ENCODE measurements around the gene DLGAP1. TPM values are rescaled to one million over a fixed set of nuclear protein-coding genes. Genes with fewer than 3 reads are reported as not detected.

The DLGAP1 gene
- total and polyA plus RNA-seq, 2 donors = 2.1 to 7.5 TPM

- no peak for DNase-seq (ENCODE audit: extremely low spot score)
- WGBS = 87% methylated on average over 3 of the region's 3 CpGs
Observed at GRCh38 chr18:3814816-3815215, 640.3 kb downstream of the DLGAP1 start.

DNA sequence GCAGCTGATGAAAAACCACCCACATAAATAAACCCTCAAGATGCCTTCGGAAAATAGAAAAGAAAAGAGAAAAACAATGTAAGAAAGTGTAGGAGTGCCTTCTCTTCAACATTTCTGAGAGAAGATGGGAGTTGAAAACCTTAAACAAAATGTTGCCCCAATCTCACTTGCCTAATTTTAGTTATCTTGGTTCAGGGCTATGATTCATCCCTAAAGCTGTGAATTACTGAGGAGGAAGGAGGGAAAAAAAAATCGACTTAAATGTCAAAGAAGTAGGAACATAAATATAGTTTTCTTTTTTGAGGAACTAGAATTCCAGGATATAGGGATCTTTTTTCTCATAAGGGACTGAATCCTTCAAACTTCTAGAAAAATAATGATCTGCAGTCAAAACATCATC is 644.8 kb downstream of the DLGAP1 start:
- H3K4me1 ChIP-seq (ENCODE audit: insufficient read depth) = no peaks in the 10 kb centered on the region
- WGBS = 83% methylated on average over 2 of the region's 2 CpGs
- no peak overlapping the region for H3K4me3 ChIP-seq (ENCODE audit: low read depth, low read length)
- DNase-seq (ENCODE audit: extremely low spot score) = no peak
- H3K36me3 ChIP-seq (ENCODE audit: insufficient read depth) = no peaks in the 10 kb centered on the region
- H3K27ac ChIP-seq (ENCODE audit: low read depth) = no peak overlapping the region

More at GRCh38 chr18:3814816-3815215, 640.3 kb downstream of the DLGAP1 start:
- Histone ChIP-seq H3K27ac (ENCODE audit: low read depth) (no peak overlapping the region), H3K4me3 (ENCODE audit: low read depth, low read length) (no peak overlapping the region), H3K4me1 (ENCODE audit: insufficient read depth) (no peaks in the 10 kb centered on the region), H3K36me3 (ENCODE audit: insufficient read depth) (no peaks in the 10 kb centered on the region)

- Histone ChIP-seq H3K36me3 (ENCODE audit: insufficient read depth) (no peaks in the 10 kb centered on the region), H3K4me1 (ENCODE audit: insufficient read depth) (no peaks in the 10 kb centered on the region), H3K27ac (ENCODE audit: low read depth) (no peak overlapping the region), H3K4me3 (ENCODE audit: low read depth, low read length) (no peak overlapping the region)
- 77% methylated on average over 6 of the region's 6 CpGs for WGBS
- DNase-seq (ENCODE audit: extremely low spot score) = no peak
Observed at GRCh38 chr18:3808985-3809780, 645.9 kb downstream of the DLGAP1 start.

- Histone ChIP-seq H3K27ac (ENCODE audit: low read depth) (no peak overlapping the region), H3K4me1 (ENCODE audit: insufficient read depth) (no peaks in the 10 kb centered on the region), H3K36me3 (ENCODE audit: insufficient read depth) (no peaks in the 10 kb centered on the region), H3K4me3 (ENCODE audit: low read depth, low read length) (no peak overlapping the region)
- 83% methylated on average over 4 of the region's 4 CpGs for WGBS
- DNase-seq (ENCODE audit: extremely low spot score) = no peak
Observed at GRCh38 chr18:3806656-3807055, 648.5 kb downstream of the DLGAP1 start.

- no peaks in the 10 kb centered on the region for H3K4me1 ChIP-seq (ENCODE audit: insufficient read depth)
- DNase-seq (ENCODE audit: extremely low spot score) = no peak
- 93% methylated on average over 4 of the region's 4 CpGs for whole genome bisulfite sequencing
- H3K36me3 ChIP-seq (ENCODE audit: insufficient read depth) = no peaks in the 10 kb centered on the region
- no peak overlapping the region for H3K27ac ChIP-seq (ENCODE audit: low read depth)
- no peak overlapping the region for H3K4me3 ChIP-seq (ENCODE audit: low read depth, low read length)
Observed at GRCh38 chr18:3804336-3804735, 650.8 kb downstream of the DLGAP1 start.

DNA sequence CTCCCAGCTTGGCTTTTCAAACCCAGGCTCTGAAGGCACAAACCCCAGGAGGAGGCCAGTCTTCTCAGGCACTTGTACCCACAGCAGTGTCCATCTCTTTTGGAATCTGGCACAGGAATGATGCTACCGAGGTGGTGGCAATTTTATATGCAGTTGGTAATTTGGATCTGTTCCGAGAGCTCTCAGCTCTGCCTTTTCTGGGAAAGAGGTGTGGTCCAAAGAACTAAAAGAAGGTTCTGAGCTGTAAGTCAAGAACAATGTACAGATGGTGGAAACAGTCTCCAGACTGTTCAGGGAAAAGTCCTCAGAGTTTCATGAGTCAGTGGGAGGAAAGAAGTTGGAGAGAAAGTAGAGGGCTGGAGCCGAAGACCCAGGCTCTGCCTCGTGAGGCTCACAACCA is 651.8 kb downstream of the DLGAP1 start:
- no peaks in the 10 kb centered on the region for H3K36me3 ChIP-seq (ENCODE audit: insufficient read depth)
- DNase-seq (ENCODE audit: extremely low spot score) = no peak
- no peaks in the 10 kb centered on the region for H3K4me1 ChIP-seq (ENCODE audit: insufficient read depth)
- WGBS = 80% methylated on average over 4 of the region's 4 CpGs
- no peak overlapping the region for H3K4me3 ChIP-seq (ENCODE audit: low read depth, low read length)
- H3K27ac ChIP-seq (ENCODE audit: low read depth) = no peak overlapping the region

GRCh38 chr18:3799515-3799914 is 655.6 kb downstream of the DLGAP1 start:
- no peak overlapping the region for H3K4me3 ChIP-seq (ENCODE audit: low read depth, low read length)
- H3K36me3 ChIP-seq (ENCODE audit: insufficient read depth) = no peaks in the 10 kb centered on the region
- H3K27ac ChIP-seq (ENCODE audit: low read depth) = no peak overlapping the region
- no peaks in the 10 kb centered on the region for H3K4me1 ChIP-seq (ENCODE audit: insufficient read depth)
- 36% methylated on average over 4 of the region's 4 CpGs for WGBS
- DNase-seq (ENCODE audit: extremely low spot score) = no peak

DNA sequence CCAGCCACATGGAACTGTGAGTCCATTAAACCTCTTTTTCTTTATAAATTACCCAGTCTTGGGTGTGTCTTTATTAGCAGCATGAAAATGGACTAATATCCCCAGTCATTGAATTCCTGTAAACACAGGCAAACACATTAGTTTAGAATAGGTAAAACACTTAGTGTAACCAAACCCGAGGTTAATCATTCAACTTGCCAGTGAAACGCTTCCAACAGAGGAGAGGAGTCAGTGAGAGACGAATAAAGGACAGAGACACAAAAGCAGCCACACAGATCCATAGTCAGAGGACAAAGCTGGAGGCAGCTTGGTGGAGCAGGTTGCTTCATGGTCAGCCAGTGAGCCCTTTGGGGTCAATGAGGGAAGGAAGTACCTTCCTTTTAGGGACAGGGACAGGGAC is 657.1 kb downstream of the DLGAP1 start:
- Histone ChIP-seq H3K36me3 (ENCODE audit: insufficient read depth) (no peaks in the 10 kb centered on the region), H3K4me3 (ENCODE audit: low read depth, low read length) (no peak overlapping the region), H3K27ac (ENCODE audit: low read depth) (no peak overlapping the region), H3K4me1 (ENCODE audit: insufficient read depth) (no peaks in the 10 kb centered on the region)
- no peak for DNase-seq (ENCODE audit: extremely low spot score)
- 84% methylated on average over 3 of the region's 3 CpGs for WGBS

GRCh38 chr18:3796434-3796833 is 658.7 kb downstream of the DLGAP1 start:
- H3K27ac ChIP-seq (ENCODE audit: low read depth) = no peak overlapping the region
- 93% methylated on average over 6 of the region's 6 CpGs for WGBS
- no peaks in the 10 kb centered on the region for H3K36me3 ChIP-seq (ENCODE audit: insufficient read depth)
- no peak for DNase-seq (ENCODE audit: extremely low spot score)
- H3K4me1 ChIP-seq (ENCODE audit: insufficient read depth) = no peaks in the 10 kb centered on the region
- H3K4me3 ChIP-seq (ENCODE audit: low read depth, low read length) = no peak overlapping the region

GRCh38 chr18:3794537-3795348 is 660.4 kb downstream of the DLGAP1 start:
- no peak overlapping the region for H3K27ac ChIP-seq (ENCODE audit: low read depth)
- DNase-seq (ENCODE audit: extremely low spot score) = no peak
- no peak overlapping the region for H3K4me3 ChIP-seq (ENCODE audit: low read depth, low read length)
- WGBS = 49% methylated on average over 9 of the region's 9 CpGs
- no peaks in the 10 kb centered on the region for H3K4me1 ChIP-seq (ENCODE audit: insufficient read depth)
- H3K36me3 ChIP-seq (ENCODE audit: insufficient read depth) = no peaks in the 10 kb centered on the region

DNA sequence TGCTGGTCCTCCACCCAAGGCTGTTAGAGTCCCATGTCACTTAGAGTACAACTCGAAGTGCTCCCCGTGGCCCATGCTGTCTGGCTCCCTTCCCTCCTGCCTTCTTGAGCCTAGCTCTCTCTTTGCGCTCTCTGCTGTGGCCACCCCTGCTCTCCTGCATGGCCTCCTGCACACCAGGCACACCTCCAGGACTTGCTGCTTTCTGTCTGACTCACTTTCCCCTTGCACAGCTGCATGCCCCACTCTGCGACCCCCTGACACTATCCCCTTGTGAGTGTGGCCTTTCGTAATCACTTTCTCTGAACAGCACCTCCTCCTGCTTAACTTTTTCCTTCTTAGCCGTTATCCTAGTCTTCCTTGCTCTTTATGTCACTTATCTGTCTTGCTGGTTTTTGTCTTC is 661.6 kb downstream of the DLGAP1 start:
- Histone ChIP-seq H3K27ac (ENCODE audit: low read depth) (no peak overlapping the region), H3K4me3 (ENCODE audit: low read depth, low read length) (no peak overlapping the region), H3K4me1 (ENCODE audit: insufficient read depth) (no peaks in the 10 kb centered on the region), H3K36me3 (ENCODE audit: insufficient read depth) (no peaks in the 10 kb centered on the region)
- 87% methylated on average over 6 of the region's 6 CpGs for WGBS
- DNase-seq (ENCODE audit: extremely low spot score) = no peak

DNA sequence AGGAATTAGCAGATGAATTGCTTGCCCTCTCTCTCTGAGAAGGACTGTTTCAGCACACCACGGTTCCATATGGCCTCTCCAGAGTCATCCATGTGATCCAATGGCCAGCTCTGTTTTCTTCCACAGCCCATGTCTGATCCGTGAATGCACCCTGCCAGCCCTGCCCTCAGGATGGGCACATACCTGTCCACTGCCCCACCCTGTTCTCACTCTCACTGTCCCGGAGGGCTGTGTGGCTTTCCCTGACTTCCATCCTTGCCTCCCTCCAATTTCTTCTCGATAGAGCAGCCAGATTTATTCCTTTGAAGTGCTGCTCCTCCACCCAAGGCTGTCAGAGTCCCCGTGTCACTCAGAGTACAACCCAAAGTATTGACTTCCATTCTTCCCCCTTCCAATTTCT is 662.0 kb downstream of the DLGAP1 start:
- H3K27ac ChIP-seq (ENCODE audit: low read depth) = no peak overlapping the region
- H3K4me3 ChIP-seq (ENCODE audit: low read depth, low read length) = no peak overlapping the region
- DNase-seq (ENCODE audit: extremely low spot score) = no peak
- no peaks in the 10 kb centered on the region for H3K4me1 ChIP-seq (ENCODE audit: insufficient read depth)
- no peaks in the 10 kb centered on the region for H3K36me3 ChIP-seq (ENCODE audit: insufficient read depth)
- 85% methylated on average over 5 of the region's 5 CpGs for WGBS

- H3K4me3 ChIP-seq (ENCODE audit: low read depth, low read length) = no peak overlapping the region
- no peaks in the 10 kb centered on the region for H3K36me3 ChIP-seq (ENCODE audit: insufficient read depth)
- no peak overlapping the region for H3K27ac ChIP-seq (ENCODE audit: low read depth)
- no peaks in the 10 kb centered on the region for H3K4me1 ChIP-seq (ENCODE audit: insufficient read depth)
- WGBS = 89% methylated on average over 9 of the region's 9 CpGs
- no peak for DNase-seq (ENCODE audit: extremely low spot score)
Observed at GRCh38 chr18:3792711-3793110, 662.4 kb downstream of the DLGAP1 start.

DNA sequence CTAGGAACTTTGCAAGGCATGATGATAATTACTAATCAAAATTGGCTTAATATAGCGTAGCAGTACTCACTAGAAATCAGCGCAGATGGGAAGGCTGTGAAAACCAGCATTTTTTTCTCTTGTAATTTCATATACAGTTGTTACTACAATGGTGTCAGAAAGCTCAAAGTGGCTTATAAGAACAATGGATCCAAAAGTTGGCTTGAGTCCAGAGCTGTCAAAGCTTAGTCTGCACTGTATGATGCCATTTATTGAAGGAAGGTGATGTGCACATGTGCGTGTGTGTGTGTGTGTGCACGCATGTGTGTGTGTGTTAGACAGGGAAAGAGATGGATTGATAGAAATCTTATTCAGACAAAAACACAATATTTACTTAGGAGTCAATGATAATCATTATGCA is 663.9 kb downstream of the DLGAP1 start:
- Histone ChIP-seq H3K36me3 (ENCODE audit: insufficient read depth) (no peaks in the 10 kb centered on the region), H3K27ac (ENCODE audit: low read depth) (no peak overlapping the region), H3K4me3 (ENCODE audit: low read depth, low read length) (no peak overlapping the region), H3K4me1 (ENCODE audit: insufficient read depth) (peaks cover 2% of the 10 kb centered on the region)
- 63% methylated on average over 4 of the region's 4 CpGs for whole genome bisulfite sequencing
- no peak for DNase-seq (ENCODE audit: extremely low spot score)
